Suppressor macrophage treated with lipopolysaccharide for 1 hour (primary cell): ENCODE data around the gene CFAP157.

Experiments used
- DNase-seq, 3 donors: peaks; one replicate each; pipeline ENCODE4 v3.0.0-alpha.2; 2020 to 2022

Gene CFAP157

GRCh38 chr9:127716412-127716811, 9.6 kb downstream of the CFAP157 start:
- no peak for DNase-seq

GRCh38 chr9:127717766-127718165, 11.0 kb downstream of the CFAP157 start:
- no peak for DNase-seq

- DNase-seq: no peak
These were observed 13.5 kb downstream of the CFAP157 start for GRCh38 chr9:127720031-127720864.

GRCh38 chr9:127720865-127721227, 14.1 kb downstream of the CFAP157 start:
- DNase-seq: no peak

DNA sequence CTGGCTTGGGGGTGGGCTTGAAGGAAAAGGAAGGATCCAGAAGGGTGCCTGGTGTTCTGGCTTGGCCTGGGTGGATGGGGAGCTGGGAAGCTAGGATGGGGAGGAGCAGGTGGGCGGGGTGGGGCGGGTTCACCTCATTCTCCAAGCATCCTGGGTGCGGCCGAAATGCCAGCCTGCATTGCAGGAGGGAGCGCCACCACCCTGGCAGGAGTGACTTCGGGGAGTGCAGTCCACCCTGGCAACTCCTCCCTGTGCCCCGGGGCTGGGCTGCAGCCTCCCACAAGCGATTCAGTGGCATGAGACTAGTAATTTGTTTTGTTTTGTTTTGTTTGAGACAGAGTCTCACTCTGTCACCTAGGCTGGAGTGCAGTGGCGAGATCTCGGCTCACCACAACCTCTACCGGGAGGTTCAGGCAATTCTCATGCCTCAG, 14.6 kb downstream of the CFAP157 start:
- no peak for DNase-seq

DNA sequence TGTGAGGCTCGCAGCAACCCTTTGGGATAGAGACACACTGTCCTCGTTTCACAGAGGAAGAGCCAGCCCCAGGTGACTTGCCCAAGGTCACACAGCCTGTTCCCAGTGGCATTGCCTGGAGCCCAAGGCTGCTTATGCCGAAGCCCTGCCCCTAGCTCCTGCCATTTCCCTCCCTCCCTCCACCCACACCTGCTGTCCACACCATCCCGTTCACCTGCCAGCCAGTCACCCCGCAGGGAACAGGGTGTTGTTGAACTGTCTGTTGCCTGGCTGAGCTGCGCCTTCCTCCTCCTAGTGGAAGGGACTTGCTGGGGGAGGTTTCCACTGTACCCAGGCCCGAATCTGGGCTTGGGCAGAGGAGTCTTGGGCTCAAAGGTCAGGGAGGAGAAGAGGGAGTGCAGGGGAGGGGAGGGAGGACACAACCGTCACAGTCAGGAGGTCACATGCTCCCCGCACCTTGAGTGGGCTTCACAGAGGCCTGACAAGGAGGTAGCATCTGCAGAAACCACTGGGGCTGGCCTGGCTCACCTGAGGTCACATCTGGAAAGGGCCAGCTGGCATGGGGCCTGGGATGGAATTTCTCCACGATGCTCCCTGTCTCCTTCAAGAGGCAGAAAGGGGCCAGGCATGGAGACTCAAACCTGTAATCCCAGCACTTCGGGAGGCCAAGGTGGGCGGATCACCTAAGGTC, 15.4 kb downstream of the CFAP157 start:
- no peak for DNase-seq

DNA sequence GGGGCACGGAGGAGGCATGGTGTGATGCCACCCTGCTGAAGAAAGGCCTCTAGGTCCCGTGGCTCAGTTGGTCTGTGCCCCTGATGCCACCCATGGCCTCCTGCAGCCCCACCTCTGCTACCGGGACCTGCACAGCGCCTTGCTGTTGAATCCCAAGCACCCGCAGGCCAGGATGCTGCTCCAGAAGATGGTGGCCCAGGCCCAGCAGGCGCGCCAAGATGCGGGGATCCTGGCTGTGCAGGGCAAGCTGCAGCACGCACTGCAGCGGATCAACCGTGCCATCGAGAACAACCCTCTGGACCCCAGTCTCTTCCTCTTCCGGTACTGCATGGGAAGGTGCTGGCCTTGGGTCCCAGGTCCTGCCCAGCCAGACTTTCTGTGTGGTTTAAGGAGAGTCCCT, 16.2 kb downstream of the CFAP157 start:
- no peak for DNase-seq

GRCh38 chr9:127723444-127723843, 16.7 kb downstream of the CFAP157 start:
- DNase-seq: no peak

DNA sequence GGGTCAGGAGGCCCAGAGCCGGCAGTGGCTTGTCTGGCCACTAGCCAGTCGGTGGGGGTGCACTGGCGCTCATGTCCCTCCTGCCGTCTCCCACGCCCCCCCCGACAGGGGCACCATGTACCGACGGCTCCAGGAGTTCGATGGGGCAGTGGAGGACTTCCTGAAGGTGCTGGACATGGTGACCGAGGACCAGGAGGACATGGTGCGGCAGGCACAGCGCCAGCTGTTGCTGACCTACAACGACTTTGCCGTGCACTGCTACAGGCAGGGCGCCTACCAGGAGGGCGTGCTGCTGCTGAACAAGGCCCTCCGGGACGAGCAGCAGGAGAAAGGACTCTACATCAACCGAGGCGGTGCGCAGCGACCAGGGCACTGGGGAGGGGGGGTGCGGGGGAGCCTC, 17.2 kb downstream of the CFAP157 start:
- DNase-seq: no peak

DNA sequence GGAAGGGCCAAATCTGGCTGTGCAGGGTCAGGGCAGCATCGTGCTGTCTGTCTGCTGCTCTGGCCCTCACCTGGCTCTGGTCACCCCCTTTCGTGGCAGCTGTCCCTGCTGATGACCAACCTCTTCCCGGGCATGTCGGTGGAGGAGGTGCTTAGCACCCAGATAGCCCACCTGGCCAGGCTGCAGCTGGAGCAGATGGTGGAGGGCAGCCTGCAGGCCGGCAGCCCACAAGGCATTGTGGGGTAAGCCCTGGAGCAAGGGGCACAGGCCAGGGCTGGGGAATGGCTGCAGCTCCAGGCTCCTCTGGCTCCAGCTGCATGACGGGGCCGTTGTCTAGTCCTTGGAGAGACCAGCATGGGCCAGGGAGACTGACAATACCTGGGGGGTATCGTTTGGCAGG, 20.1 kb downstream of the CFAP157 start:
- DNase-seq: no peak

- DNase-seq: no peak
These were observed 22.0 kb downstream of the CFAP157 start for GRCh38 chr9:127728808-127729207.

- no peak for DNase-seq
These were observed 22.9 kb downstream of the CFAP157 start for GRCh38 chr9:127729522-127730256.

DNA sequence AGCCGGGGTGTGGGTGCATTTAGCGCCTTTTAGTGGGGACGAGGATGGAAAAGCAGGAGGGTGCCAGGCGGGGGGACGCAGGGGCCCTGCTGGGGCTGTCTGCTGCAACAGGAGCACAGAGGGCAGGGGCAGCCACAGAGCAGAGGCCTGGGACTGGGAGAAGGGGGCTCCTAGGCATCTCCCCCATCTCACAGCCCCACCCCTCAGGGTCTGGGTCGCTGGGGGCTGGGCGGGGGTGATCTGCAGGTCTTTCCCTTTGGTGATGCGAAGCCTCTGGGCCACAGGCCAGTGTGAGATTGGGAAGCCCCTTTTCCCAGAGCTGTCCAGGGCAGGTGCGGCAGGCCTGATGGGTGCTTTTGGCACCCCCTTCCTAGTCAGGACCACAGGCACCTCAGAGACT, 23.5 kb downstream of the CFAP157 start:
- DNase-seq: no peak

DNA sequence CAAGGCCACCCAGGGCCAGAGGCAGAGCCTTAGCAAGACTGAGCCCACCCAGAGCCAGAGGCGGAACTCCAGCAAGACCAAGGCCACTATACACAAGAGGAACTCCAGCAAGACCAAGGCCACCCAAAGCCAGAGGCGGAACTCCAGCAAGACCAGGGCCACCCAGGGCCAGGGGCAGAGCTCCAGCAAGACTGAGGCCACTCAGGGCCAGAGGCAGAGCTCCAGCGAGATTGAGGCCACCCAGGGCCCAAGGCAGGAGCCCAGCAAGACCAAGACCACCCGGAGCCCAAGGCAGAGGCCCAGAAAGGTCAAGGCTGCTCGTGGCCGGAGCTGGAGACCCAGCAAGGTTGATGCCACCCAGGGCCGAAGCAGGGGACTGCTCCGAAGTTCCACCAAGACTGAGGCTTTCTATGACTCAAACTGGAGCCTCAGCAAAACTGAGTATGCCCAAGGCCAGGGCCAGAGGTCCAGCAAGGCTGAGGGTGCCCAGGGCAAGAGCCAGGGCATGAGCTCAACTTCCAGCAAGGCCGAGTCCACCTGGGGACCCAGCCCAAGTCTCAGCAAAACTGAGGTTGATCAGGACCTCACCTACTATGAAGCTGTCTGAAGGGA, 24.1 kb downstream of the CFAP157 start:
- DNase-seq: no peak

GRCh38 chr9:127731938-127732337, 25.1 kb downstream of the CFAP157 start:
- DNase-seq: no peak

GRCh38 chr9:127732444-127732843, 25.7 kb downstream of the CFAP157 start:
- DNase-seq: no peak

DNA sequence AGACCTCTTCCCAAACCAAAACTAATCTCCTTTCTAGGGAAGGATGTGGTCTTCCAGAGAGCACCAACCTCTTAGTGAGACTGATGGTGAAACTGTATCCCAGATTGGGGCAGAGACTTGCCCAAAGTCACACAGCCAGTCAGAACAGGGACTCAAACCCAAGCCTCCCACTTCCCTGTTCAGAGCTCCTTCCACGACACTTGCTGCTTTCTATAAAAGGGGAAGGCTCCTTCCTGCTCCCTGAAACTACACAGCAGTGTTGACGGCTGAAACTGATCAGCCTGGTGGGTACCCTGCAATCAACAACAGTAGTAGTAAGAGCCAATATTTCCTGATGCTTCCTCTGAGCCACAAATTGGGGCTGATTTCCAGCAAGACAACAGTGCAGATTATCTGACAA, 26.8 kb downstream of the CFAP157 start:
- DNase-seq: peak; percentile 21 to 32 (median 30)

GRCh38 chr9:127734247-127734746, 27.5 kb downstream of the CFAP157 start:
- DNase-seq: no peak

- peak; percentile 98 to 99 (median 99) for DNase-seq
These were observed 28.1 kb downstream of the CFAP157 start, which contains the start of gene TOR2A for GRCh38 chr9:127734747-127735529. TOR2A (minus strand) TSS chr9:127735294; CDS start chr9:127735270, 24 bp downstream.

DNA sequence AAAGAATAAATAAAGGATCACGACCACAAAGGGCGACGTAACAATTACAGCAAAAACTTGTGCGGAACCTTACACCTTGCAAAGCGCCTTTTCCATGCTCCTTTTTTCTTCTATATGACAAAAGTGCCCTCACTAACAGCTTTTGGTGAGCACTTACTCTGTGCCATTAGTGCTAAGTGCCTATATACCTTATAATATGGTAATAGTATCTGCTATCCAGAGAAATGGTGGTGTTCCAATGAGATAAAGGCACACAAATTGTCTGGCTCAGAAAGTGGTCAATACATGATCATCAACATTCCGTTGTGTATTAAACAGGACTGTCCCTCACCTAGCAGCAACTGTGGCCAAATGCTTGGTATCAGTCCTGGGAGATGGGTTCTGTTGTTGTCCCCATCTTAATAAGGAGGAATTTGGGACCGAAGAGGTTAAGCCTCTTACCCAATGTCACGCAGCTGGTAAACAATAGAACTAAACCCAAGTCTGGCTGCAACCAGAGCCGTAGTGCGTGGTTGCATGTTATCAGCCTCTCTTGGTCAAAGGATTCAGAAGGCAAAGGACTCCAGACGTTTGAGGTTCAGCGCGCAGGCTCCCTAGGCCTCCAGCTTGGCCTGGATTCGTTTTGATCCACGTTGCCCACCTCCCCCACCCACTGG, 28.9 kb downstream of the CFAP157 start:
- no peak for DNase-seq

DNA sequence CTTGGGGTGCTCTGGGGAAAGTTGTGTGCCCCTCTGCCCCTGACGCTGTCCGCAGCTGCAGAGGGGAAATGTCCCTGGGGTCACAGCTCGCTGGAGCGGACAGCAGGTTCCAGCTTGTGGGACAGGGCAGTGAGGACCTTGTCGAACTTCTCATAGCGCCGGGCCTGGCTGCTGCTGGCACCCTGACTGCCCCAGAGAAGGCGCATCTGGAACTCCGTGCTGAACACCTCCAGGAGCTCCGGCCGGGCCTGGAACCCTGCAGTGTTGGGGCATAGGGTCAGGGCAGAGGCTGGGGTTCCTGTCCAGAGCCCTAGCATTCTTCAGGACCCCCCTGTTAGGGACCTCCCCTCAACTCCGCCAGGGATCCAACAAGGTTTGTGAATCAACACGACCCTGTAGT, 31.9 kb downstream of the CFAP157 start:
- no peak for DNase-seq
